Epithelial cell of esophagus (primary cell): ENCODE measurements around the gene BRD9.

Source experiments
- DNase-seq: peaks from one replicate; pipeline ENCODE4 v3.0.0; 2010; ENCODE audit warnings: low read depth
- H3K4me3 ChIP-seq: 2 replicates; pipeline ENCODE4 v1.5.1; 2011; ENCODE audit warnings: mild to moderate bottlenecking, low read length, control low read depth
- TF ChIP-seq, protein P1 (sequence below): IDR thresholded peaks from 2 replicates; pipeline ENCODE4 v1.5.1; 2011; ENCODE audit warnings: low read depth, mild to moderate bottlenecking, low read length, control low read depth, inconsistent platforms; ENCODE audit not compliant: insufficient read depth; ENCODE audit errors: missing control alignments

Gene BRD9

DNA sequence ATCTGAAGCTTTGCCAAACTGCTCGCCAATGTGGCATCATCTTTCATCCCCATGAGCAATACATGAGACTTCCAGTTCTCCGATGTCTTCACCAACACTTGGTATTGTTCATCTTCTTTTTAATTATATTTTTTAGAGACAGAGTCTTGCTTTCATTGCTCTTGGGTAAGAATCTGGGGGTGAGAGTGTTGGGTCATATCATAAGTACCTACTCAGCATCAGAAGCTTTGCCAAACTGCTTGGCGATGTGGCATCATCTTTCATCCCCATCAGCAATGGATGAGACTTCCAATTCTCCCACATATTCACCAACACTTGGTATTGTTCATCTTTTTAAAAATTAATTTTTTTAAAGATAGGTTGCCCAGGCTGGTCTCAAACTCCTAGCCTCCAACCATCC lies 77.2 kb downstream of the BRD9 start:
- no peak overlapping the region for H3K4me3 ChIP-seq
- DNase-seq: no peak
- TF ChIP-seq, protein P1, sequence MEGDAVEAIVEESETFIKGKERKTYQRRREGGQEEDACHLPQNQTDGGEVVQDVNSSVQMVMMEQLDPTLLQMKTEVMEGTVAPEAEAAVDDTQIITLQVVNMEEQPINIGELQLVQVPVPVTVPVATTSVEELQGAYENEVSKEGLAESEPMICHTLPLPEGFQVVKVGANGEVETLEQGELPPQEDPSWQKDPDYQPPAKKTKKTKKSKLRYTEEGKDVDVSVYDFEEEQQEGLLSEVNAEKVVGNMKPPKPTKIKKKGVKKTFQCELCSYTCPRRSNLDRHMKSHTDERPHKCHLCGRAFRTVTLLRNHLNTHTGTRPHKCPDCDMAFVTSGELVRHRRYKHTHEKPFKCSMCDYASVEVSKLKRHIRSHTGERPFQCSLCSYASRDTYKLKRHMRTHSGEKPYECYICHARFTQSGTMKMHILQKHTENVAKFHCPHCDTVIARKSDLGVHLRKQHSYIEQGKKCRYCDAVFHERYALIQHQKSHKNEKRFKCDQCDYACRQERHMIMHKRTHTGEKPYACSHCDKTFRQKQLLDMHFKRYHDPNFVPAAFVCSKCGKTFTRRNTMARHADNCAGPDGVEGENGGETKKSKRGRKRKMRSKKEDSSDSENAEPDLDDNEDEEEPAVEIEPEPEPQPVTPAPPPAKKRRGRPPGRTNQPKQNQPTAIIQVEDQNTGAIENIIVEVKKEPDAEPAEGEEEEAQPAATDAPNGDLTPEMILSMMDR: no peak
